ENCODE data around the gene COPA.

DNA sequence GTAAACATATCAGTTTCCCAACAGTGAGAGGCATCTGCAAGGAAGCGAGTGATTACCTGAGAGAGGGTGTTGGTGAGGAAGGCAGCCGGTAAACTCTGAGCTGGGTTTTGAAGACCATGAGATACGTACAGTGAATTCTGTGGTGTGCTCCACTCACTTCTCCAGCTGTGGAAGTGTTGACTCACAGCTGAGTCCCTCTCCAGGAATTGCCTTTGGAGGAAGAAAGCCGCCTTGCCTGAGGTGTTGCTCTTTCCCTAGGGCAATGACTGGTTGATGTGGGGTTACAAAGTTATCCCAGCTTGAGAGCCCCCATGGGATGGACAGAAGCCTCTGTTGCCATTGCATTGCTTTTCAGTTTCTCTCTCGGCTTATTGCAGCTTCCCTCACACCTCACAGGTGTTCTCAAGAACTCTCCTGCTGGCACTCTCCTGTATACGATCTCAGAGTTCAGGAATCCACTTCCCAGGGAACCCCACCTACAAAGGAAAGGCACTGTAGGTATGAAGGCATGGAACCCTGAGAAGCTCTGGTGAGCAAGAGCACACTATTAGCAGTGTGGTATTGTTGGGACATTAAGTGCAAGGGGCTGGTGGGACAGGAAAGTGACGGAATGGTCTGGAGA is 34.6 kb upstream of the COPA start:
- TF ChIP-seq, protein P1, sequence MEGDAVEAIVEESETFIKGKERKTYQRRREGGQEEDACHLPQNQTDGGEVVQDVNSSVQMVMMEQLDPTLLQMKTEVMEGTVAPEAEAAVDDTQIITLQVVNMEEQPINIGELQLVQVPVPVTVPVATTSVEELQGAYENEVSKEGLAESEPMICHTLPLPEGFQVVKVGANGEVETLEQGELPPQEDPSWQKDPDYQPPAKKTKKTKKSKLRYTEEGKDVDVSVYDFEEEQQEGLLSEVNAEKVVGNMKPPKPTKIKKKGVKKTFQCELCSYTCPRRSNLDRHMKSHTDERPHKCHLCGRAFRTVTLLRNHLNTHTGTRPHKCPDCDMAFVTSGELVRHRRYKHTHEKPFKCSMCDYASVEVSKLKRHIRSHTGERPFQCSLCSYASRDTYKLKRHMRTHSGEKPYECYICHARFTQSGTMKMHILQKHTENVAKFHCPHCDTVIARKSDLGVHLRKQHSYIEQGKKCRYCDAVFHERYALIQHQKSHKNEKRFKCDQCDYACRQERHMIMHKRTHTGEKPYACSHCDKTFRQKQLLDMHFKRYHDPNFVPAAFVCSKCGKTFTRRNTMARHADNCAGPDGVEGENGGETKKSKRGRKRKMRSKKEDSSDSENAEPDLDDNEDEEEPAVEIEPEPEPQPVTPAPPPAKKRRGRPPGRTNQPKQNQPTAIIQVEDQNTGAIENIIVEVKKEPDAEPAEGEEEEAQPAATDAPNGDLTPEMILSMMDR (IDR thresholded peaks at IDR 0.05): no peak
- no peak for TF ChIP-seq POLR2A (IDR thresholded peaks at IDR 0.05)
